Measurements from ENCODE around the gene HIVEP3. TPM values are rescaled to one million over a fixed set of nuclear protein-coding genes. Genes with fewer than 3 reads are reported as not detected.
"Not testable (repeated sequence)": the region's sequence is repeated elsewhere in the genome, so short reads cannot be mapped to it uniquely, and the experiment has no call there.

Gene HIVEP3
- total and polyA plus RNA-seq, 5 experiments from 2014 or later = 5.5 to 9.8 (median 6.3) TPM

DNA sequence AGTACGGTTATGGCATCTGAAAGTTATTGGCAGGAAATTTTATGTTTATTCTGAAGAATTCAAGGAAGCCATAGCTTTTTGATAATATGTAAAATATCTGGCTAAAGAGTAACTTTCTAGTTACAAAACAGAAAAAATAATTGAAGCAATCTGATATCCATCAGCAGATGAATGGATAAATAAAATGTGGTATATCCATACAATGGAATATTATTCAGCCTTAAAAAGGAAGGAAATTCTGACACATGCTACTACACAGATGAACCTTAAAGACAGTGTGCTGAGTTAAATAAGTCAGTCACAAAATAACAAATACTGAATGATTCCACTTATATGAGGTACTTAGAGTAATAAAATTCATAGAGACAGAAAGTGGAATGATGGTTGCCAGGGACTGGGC is 25.0 kb upstream of the HIVEP3 start:
- H3K27me3 Mint-ChIP-seq = peaks cover 0 to 1% (median 0%) of the 10 kb centered on the region in 5 donors
- peaks cover 0 to 5% (median 2%) of the 10 kb centered on the region in 4 donors for H3K4me1 Mint-ChIP-seq
- DNase-seq (no peak), ATAC-seq (no peak)
- H3K4me3 Mint-ChIP-seq = no peak overlapping the region
- H3K9me3 Mint-ChIP-seq = peaks cover 0 to 12% (median 2%) of the 10 kb centered on the region in 9 donors
- POLR2A ChIA-PET = no interaction called here
- H3K27ac Mint-ChIP-seq = no peak overlapping the region
- peaks cover 0 to 23% (median 7%) of the 10 kb centered on the region in 3 donors for H3K36me3 Mint-ChIP-seq

DNA sequence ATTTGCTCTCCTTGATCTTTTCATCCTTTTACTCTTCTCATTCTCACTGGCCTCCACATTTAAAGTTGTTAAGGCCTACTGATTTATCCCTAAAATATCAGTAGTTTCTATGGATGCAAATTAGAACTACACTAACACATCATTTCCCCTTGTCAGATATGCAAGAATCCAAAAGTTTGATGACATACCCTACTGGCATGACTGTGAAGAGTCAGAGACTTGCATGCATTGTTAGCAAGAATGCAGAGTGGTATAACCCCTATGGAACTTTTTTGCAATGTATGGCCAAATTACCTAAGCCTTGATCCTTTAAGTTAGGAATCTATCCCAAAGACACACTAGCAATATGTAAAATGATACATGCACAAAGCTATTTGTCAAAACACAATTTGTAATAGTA is 23.6 kb upstream of the HIVEP3 start:
- POLR2A ChIA-PET = interaction anchor here (0.7 kb wide), 1 partner anchor 236 kb away, joined by 3 read pairs; no protein-coding TSS in a partner anchor
- no peak overlapping the region for H3K27ac Mint-ChIP-seq
- H3K9me3 Mint-ChIP-seq = peaks cover 0 to 12% (median 2%) of the 10 kb centered on the region in 9 donors
- H3K4me1 Mint-ChIP-seq = peaks cover 0 to 5% (median 2%) of the 10 kb centered on the region in 4 donors
- peaks cover 0 to 1% (median 0%) of the 10 kb centered on the region in 5 donors for H3K27me3 Mint-ChIP-seq
- no peak for DNase-seq
- H3K36me3 Mint-ChIP-seq = peaks cover 0 to 25% (median 15%) of the 10 kb centered on the region in 3 donors
- H3K4me3 Mint-ChIP-seq = no peak overlapping the region
- no peak for ATAC-seq

DNA sequence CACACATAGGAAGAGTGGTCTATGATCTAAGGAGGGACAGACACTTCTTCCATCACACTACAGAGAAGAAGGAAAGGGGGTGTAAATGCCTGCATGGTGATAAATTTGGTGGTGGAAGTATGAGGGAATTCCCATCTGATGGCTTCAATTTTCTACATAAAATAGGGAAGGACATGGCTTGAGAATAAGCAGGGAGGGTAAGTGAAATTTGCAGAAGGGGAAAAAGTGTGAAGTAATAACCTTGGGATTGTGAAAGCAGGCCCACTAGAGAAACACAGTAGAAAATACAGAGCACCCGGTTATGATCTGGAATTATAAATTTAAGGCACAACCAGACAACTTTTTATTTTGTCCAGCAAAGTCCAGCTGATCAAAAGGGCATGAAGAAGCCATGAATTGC is 22.7 kb upstream of the HIVEP3 start:
- peaks cover 0 to 12% (median 2%) of the 10 kb centered on the region in 9 donors for H3K9me3 Mint-ChIP-seq
- peaks cover 0 to 25% (median 15%) of the 10 kb centered on the region in 3 donors for H3K36me3 Mint-ChIP-seq
- ATAC-seq = no peak
- no peak overlapping the region for H3K4me3 Mint-ChIP-seq
- POLR2A ChIA-PET = no interaction called here
- H3K4me1 Mint-ChIP-seq = peaks cover 0 to 5% (median 0%) of the 10 kb centered on the region in 4 donors
- no peak overlapping the region for H3K27ac Mint-ChIP-seq
- no peak for DNase-seq
- H3K27me3 Mint-ChIP-seq = peaks cover 0 to 1% (median 0%) of the 10 kb centered on the region in 5 donors

DNA sequence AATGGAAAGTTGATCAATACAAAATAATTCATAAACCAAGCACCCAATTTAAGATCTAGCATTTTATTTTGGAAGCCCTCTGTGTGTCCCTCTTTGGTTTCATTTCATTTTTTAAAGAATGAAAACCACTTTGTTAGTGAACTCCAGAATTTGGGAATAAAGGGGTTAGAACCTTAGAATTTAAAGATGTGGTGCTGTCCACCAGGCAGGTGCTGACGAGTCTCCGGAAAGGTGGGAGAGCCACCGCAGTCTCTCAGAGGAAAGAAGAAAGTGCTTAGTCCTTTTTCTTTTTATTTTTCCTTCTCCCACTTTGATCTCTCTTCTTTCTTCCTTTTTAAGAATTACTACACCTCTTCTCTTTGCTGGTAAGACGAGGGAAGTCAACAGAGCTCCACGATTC is 20.5 kb upstream of the HIVEP3 start:
- POLR2A ChIA-PET = no interaction called here

DNA sequence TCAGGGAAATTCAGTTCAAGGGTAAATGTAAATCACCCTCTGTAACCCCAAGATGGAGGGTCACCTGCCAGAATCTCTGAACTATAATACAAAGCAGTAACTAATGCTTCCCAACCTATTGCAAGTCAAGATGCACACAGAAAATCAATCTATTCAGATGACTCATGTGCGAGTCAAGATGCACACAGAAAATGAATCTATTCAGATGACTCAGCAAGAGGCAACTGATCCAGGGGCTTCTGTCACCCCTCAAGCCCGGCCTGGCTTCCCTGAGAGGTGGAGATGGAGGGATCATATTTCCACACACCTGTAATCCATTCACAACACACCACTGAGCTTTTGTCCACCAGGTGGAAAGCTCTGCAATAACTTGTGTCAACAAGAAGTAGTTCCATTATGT is 17.4 kb upstream of the HIVEP3 start:
- H3K4me3 Mint-ChIP-seq = no peak overlapping the region
- peaks cover 0 to 6% (median 0%) of the 10 kb centered on the region in 9 donors for H3K9me3 Mint-ChIP-seq
- peaks cover 0 to 11% (median 10%) of the 10 kb centered on the region in 3 donors for H3K36me3 Mint-ChIP-seq

More for the DNA sequence above, 20.5 kb upstream of the HIVEP3 start:
- H3K9me3 Mint-ChIP-seq = peaks cover 0 to 8% (median 2%) of the 10 kb centered on the region in 9 donors
- no peak overlapping the region for H3K27ac Mint-ChIP-seq
- H3K4me1 Mint-ChIP-seq = peaks cover 0 to 5% (median 0%) of the 10 kb centered on the region in 4 donors
- no peak overlapping the region for H3K4me3 Mint-ChIP-seq
- H3K27me3 Mint-ChIP-seq = peaks cover 0 to 1% (median 0%) of the 10 kb centered on the region in 5 donors
- ATAC-seq (no peak), DNase-seq (no peak)
- peaks cover 0 to 16% (median 15%) of the 10 kb centered on the region in 3 donors for H3K36me3 Mint-ChIP-seq

DNA sequence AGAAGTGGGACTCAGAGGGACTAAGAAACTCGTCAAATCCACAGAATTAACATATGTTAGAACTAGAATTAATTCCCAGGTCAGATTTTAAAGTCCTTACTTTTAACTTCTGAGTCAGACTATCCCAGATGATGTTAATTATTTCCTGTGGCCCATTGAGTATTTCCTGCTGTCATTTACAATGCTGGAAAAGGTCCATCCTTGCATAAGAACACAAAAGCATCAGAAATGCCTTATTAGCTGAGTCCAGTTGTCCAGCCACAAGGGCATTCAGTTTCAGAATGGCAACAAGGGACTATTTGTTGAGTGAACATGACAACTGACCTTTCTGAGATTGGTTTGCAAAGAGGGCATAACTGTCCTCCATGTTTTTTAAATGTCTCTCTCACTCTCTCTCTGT is 16.5 kb upstream of the HIVEP3 start:
- H3K4me1 Mint-ChIP-seq = no peaks in the 10 kb centered on the region
- H3K9me3 Mint-ChIP-seq = peaks cover 0 to 6% (median 0%) of the 10 kb centered on the region in 9 donors
- DNase-seq (no peak), ATAC-seq (no peak)
- H3K27me3 Mint-ChIP-seq = no peaks in the 10 kb centered on the region
- H3K27ac Mint-ChIP-seq = no peak overlapping the region
- POLR2A ChIA-PET = interaction anchor here (1.2 kb wide), 1 partner anchor 37 kb away, joined by 3 read pairs; no protein-coding TSS in a partner anchor
- no peak overlapping the region for H3K4me3 Mint-ChIP-seq
- peaks cover 0 to 11% (median 10%) of the 10 kb centered on the region in 3 donors for H3K36me3 Mint-ChIP-seq

More for the DNA sequence above, 17.4 kb upstream of the HIVEP3 start:
- no peak for DNase-seq
- POLR2A ChIA-PET = interaction anchor here (1.2 kb wide), 1 partner anchor 36 kb away, joined by 3 read pairs; no protein-coding TSS in a partner anchor
- peaks cover 0 to under 1% (median 0%) of the 10 kb centered on the region in 4 donors for H3K4me1 Mint-ChIP-seq
- H3K27me3 Mint-ChIP-seq = peaks cover 0 to 1% (median 0%) of the 10 kb centered on the region in 5 donors
- no peak for ATAC-seq
- H3K27ac Mint-ChIP-seq = peak overlapping the region in 1 of 10 donors; percentile 18

DNA sequence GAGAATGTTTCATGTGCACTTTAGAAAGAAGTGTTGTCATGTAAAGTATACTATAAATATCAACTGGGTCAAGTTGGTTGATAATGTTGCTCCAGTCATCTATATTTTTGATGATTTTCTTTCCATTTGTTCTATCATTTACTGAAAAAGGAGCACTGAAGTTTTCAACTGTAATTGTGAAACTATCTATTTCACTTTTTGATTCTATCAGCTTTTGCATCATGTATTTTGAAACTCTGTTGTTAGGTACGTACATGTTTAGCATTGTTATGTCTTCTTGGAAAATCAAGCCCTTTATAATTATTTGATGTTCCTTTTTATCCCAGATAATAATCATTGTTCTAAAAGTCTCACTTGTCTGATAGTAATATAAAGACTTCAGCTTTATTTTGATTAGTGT is 14.4 kb upstream of the HIVEP3 start:
- ATAC-seq = no peak
- H3K36me3 Mint-ChIP-seq = peaks cover 0 to 8% (median 2%) of the 10 kb centered on the region in 3 donors
- POLR2A ChIA-PET = no interaction called here

DNA sequence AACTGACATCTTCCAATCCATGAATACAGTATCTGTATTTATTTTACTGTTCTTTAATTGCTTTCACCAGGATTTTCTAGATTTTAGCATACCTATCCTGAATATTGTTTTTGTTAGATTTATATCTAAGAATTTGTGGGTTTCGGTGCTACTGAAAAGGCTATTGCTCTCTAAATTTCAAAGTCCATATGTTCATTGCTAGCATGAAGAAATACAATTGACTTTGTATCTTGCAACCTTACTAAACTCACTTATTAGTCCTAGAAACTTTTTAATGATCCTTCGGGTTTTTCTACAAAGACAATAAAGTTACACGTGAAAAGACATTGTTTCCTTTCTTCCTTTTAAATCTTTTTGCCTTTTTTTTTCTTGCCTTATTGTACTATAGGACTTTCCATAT is 12.9 kb upstream of the HIVEP3 start:
- POLR2A ChIA-PET = no interaction called here
- no peak overlapping the region for H3K27ac Mint-ChIP-seq

More for the DNA sequence above, 14.4 kb upstream of the HIVEP3 start:
- Mint-ChIP-seq H3K27ac (no peak overlapping the region), H3K9me3 (peaks cover 0 to 6% (median 0%) of the 10 kb centered on the region in 9 donors), H3K27me3 (no peaks in the 10 kb centered on the region), H3K4me1 (no peaks in the 10 kb centered on the region), H3K4me3 (no peak overlapping the region)
- DNase-seq = no peak

DNA sequence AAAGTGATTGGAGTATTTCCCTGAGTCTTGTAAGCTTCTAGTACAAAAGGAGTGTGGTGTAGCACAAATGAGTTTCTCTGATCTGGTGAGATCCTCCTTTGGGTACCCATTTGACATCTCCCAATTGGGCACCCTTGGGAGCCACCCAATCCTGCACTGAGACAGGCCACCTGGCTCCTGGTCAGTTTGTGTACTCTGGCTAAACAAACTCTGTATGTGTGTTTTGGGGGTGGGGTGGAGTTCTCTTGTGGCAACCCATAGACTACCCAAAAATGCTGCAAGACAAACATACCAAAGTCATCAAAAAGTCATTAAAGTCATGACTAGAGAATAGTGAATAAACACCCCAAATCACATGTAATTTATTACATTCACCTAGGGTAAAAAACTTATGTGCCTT is 8.4 kb upstream of the HIVEP3 start:
- POLR2A ChIA-PET = interaction anchor here (0.7 to 2.3 kb wide), 2 partner anchors 35 to 256 kb away, joined by 3 to 6 read pairs; no protein-coding TSS in a partner anchor
- Mint-ChIP-seq H3K9me3 (peaks cover 0 to 15% (median 0%) of the 10 kb centered on the region in 9 donors), H3K27ac (no peak overlapping the region), H3K36me3 (no peaks in the 10 kb centered on the region), H3K27me3 (no peaks in the 10 kb centered on the region), H3K4me1 (peaks cover 0 to 3% (median 1%) of the 10 kb centered on the region in 4 donors), H3K4me3 (no peak overlapping the region)
- DNase-seq (no peak), ATAC-seq (no peak)

More for the DNA sequence above, 12.9 kb upstream of the HIVEP3 start:
- Mint-ChIP-seq H3K9me3 (peaks cover 0 to 6% (median 0%) of the 10 kb centered on the region in 9 donors), H3K27me3 (no peaks in the 10 kb centered on the region), H3K4me3 (no peak overlapping the region), H3K4me1 (no peaks in the 10 kb centered on the region), H3K36me3 (peaks cover 0 to 6% (median 0%) of the 10 kb centered on the region in 3 donors)
- ATAC-seq (no peak), DNase-seq (no peak)

DNA sequence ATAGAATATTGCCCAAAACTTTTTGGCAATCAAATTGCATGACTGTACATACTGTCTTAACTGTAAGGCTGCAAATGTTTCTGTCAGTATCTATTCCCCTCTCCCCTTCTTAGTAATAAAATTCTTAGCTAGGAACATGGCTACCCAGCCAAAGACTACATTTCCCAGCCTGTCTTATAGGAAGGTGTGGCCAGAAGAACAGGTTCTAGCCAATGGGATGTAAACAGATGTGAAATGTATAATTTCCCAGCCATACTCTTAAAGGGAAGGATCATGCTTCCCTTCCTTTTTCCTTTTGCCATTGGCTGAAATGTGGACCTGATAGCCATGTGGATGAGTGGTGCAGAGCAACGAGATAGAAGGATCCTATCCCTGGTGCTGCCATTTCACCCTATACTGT is 7.0 kb upstream of the HIVEP3 start:
- no peak for ATAC-seq
- Mint-ChIP-seq H3K36me3 (no peaks in the 10 kb centered on the region), H3K9me3 (peaks cover 0 to 15% (median 0%) of the 10 kb centered on the region in 9 donors), H3K27ac (no peak overlapping the region), H3K27me3 (no peaks in the 10 kb centered on the region), H3K4me1 (peaks cover 2 to 5% (median 3%) of the 10 kb centered on the region in 4 donors), H3K4me3 (no peak overlapping the region)
- no peak for DNase-seq
- POLR2A ChIA-PET = interaction anchor here (2.3 kb wide), 1 partner anchor 34 kb away, joined by 6 read pairs; no protein-coding TSS in a partner anchor

DNA sequence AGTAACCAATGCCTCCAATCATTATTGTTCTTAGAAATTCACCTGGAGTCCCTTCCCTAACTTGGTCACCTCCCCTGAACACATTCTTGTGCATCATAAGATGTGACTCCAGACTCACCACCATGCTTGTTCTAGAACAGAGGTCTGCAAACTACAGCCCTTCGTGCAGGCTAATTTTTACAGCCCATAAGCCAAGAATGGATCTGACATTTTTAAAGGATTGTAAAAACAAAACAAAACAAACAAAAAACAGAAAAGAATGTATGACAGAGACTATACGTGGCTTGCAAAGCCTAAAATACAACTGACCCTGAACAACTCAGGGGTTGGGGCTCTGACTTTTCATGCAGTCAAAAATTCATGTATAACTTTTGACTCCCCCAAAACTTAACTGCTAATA is 6.2 kb upstream of the HIVEP3 start:
- peaks cover 8 to 13% (median 10%) of the 10 kb centered on the region in 4 donors for H3K4me1 Mint-ChIP-seq
- peak overlapping the region in 1 of 10 donors; percentile 31 for H3K27ac Mint-ChIP-seq
- H3K27me3 Mint-ChIP-seq = no peaks in the 10 kb centered on the region
- ATAC-seq (no peak), DNase-seq (no peak)
- H3K36me3 Mint-ChIP-seq = no peaks in the 10 kb centered on the region
- peaks cover 0 to 15% (median 0%) of the 10 kb centered on the region in 9 donors for H3K9me3 Mint-ChIP-seq
- POLR2A ChIA-PET = interaction anchor here (2.3 kb wide), 1 partner anchor 33 kb away, joined by 6 read pairs; no protein-coding TSS in a partner anchor
- H3K4me3 Mint-ChIP-seq = no peak overlapping the region

DNA sequence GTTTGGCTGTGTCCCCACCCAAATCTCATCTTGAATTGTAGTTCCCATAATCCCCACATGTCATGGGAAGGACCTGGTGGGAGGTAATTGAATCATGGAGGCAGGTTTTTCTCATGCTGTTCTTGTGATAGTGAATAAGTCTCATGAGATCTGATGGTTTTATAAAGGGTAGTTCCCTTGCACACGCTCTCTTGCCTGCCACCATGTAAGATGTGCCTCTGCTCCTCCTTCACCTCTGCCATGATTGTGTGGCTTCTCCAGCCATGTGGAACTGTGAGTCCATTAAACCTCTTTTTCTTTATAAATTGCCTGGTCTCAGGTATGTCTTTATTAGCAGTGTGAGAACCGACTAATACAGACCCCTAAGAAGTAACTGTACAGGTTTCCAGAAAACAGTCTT is 2.5 kb upstream of the HIVEP3 start:
- Mint-ChIP-seq H3K4me1 (peaks cover 23 to 44% (median 43%) of the 10 kb centered on the region in 4 donors), H3K4me3 (peak overlapping the region in 4 of 10 donors; percentile 5 to 90 (median 58))
- POLR2A ChIA-PET = not testable (repeated sequence)

DNA sequence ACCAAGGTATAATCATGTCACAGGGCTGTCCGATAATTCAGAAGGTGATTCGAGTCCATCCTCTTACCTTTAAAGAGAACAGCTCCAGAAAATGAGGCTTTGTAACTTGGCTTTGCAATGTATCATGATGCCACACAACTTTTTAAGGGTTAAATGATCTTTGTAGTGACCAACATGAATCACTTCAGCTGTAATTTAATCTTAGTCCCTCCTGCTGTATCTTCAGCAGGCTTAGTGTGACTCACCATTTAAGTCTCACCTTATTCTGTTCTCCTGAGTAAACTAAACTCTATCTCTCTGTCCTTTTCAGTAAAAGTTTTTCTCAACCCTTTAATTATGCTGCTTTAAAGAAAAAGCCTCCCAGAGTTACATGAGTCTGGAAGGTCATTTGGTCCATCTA is 1.9 kb upstream of the HIVEP3 start:
- peaks cover 27 to 50% (median 50%) of the 10 kb centered on the region in 4 donors for H3K4me1 Mint-ChIP-seq
- no peaks in the 10 kb centered on the region for H3K36me3 Mint-ChIP-seq
- peak overlapping the region; percentile 89 to 98 (median 96) for H3K27ac Mint-ChIP-seq
- DNase-seq (no peak), ATAC-seq (no peak)
- H3K4me3 Mint-ChIP-seq = peak overlapping the region in 9 of 10 donors; percentile 84 to 98 (median 93)
- peaks cover 0 to 2% (median 0%) of the 10 kb centered on the region in 5 donors for H3K27me3 Mint-ChIP-seq
- POLR2A ChIA-PET = interaction anchor here (0.7 to 8.6 kb wide), 8 partner anchors 9 to 247 kb away, joined by 3 to 114 read pairs (median 5); no protein-coding TSS in a partner anchor
- H3K9me3 Mint-ChIP-seq = peaks cover 0 to 15% (median 0%) of the 10 kb centered on the region in 9 donors

More for the DNA sequence above, 2.5 kb upstream of the HIVEP3 start:
- not testable (repeated sequence) for DNase-seq, ATAC-seq, H3K36me3 Mint-ChIP-seq, H3K27me3 Mint-ChIP-seq
- H3K9me3 Mint-ChIP-seq = peaks cover 0 to 15% (median 0%) of the 10 kb centered on the region in 9 donors
- H3K27ac Mint-ChIP-seq = peak overlapping the region in 4 of 10 donors; percentile 36 to 98 (median 76)

Measured in naive thymus-derived CD8-positive, alpha-beta T cell (primary cell).